GM18867 (cell line): Measurements from ENCODE around the gene WNT8B.

Source experiments
- ATAC-seq: cut with Tn5 transposase; IDR thresholded peaks from one replicate; pipeline ENCODE4 v1.9.1; 2021; ENCODE audit warnings: mild to moderate bottlenecking, moderate library complexity; ENCODE audit not compliant: unreplicated experiment

Gene WNT8B

DNA sequence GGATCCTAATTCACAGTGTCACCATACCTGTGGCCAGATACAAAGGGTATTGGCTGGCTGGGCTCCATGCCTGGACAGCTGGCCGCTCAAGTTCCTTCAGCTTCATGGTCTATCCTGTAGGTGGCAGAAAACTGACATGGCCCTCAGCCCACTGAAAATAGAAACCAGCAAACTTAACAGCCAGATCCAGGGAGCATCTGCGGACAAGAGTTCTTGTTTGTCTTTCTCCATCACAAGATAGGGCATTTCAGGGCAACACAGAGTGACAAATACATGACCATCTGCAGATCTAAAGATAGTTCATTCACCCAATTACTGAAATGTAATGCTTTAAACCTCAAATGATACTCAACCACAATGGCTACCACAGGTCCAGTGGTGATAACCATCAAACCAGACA is 54.0 kb downstream of the WNT8B start:
- ATAC-seq = no peak

DNA sequence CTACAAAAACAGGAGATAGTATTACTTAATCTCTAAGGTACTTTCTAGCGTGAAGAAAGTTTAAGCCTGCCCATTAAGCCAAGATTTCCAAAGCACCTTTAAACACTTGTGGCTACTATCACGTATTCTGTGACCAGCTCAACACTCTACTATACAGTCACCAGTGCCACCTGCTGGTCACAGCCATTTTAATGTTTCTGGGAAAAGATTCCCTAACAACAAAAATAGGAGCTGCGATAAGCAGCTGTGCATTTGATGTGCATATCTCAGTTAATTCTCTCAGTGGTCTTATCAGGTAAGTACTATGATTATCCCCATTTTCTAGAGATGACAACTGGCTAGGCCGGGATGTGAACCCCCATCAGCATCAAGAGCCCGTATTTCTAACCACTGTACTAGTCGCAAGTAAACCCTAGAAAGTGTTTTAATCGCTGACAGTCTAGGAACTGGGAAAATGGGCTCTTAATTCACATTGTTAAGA is 56.0 kb downstream of the WNT8B start:
- ATAC-seq = no peak

DNA sequence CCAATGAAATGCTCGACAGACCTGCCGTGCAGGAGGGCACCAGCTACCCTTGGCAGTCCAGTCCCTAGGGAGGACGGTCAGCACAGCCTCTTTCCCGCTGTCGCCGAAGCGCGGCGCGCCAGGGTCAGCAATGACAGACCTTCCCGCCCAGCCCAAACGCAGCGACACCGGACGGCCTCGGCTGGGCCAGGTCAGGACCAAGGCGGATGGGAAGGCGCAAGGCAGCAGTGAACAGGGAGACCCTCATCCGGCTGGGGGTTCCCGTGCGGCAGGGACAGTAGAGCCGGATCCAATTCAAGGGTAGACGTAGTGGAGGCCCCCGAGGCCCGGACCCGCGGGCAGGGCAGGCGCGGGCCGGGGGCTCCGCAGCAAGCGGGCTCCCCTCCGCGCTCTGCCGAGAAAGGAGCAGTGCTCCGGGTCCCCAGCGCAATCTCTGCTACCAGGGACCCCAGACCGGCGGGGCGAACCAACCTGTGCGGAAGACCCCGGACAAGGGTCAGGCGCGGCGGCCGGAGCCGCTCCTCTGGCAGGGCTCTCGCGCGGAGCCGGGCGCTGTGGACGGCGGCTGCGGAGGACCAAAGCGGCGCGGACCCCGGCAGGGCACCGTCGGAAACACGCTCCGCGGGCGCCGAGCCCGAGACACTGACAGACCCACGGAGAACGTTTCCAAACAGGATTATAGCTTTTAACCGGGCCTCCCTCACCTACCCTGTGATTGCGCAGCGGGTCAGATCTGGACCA is 56.7 kb downstream of the WNT8B start, which contains the start of gene SEC31B:
TSS of gene SEC31B (minus strand) at position 551 of the 741 bp plus-strand sequence. CDS start 2,909 bp downstream, outside the sequence.
- no peak for ATAC-seq

DNA sequence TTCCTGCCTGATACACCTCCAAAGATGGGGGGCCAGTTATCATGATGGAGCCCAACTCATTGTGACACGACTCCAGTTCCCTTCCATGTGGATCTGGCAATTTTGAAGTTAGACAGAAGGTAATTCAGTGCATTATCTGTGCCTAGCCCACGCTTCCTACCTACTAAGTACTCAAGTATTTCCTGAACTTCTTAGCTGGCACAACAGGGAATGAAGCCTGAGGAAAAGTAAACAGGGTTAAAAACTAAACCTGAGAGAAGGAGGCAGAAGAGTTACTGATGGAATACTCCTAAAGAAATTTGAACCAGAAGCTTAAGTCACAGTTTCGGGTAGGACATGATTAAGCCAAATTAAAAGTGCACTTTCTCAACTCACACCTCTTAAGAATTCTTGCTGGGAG is 58.0 kb downstream of the WNT8B start:
- ATAC-seq = no peak

DNA sequence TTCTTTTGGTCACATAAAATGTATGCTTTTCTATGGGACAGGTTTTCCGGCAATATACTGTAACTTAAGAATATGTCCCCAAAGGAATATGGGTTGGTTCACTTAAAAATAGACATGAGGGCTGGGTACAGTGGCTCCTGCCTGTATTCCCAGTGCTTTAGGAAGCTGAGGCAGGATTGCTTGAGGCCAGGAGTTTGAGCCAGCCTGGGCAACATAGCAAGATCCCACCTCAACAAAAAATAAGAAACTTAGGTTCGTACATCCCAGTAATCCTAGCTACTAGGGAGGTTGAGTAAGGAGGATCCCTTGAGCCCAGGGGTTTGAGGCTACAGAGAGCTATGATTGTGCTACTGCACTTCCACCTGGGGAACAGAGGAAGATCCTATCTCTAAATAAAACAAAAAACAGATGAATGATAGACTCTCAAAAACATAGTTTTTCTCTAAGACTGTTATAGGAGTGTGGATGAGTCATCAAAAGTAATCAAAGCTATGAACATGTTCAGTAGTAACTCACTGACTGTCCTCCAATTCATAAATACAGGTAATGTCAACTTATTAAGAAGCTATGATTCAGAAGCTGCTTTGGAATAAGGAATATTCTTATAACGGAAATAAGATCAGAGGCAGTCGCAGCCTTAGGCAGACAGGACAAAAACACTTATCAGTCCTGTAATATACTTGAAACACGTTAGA is 59.4 kb downstream of the WNT8B start:
- ATAC-seq = no peak

DNA sequence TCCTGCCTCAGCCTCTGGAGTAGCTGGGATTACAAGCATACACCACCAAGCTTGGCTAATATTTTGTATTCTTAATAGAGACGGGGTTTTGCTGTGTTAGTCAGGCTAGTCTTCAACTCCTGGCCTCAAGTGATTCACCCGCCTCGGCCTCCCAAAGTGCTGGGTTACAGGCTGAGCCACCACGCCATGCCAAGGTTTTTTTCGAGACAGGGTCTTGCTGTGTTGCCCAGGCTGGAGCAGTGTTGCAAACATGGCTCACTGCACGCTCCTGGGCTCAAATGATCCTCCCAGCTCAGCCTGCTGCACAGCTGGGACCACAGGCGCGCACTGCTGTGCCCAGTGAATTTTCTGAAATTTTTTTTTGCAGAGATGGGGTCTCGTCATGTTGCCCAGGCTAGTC is 60.1 kb downstream of the WNT8B start:
- no peak for ATAC-seq

DNA sequence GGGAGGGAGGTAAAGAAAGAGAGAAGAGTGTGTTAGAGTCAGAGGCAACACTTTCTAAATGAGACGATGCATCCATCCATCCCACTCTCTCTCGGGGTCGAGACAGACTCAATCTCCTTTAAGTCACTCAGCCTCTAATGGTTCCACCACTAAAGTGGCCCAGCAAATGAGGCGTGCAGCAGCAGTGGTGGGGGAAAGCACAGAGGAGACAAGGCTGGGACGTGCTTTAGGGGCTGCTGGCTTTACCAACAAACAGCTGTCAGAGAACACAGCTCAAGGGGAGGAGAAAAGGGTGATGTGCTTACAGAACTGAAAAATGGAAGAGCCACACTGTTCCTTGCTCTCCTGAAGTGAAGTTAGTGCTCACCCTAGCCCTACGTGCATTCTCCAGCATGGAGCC is 61.4 kb downstream of the WNT8B start:
- ATAC-seq = no peak

DNA sequence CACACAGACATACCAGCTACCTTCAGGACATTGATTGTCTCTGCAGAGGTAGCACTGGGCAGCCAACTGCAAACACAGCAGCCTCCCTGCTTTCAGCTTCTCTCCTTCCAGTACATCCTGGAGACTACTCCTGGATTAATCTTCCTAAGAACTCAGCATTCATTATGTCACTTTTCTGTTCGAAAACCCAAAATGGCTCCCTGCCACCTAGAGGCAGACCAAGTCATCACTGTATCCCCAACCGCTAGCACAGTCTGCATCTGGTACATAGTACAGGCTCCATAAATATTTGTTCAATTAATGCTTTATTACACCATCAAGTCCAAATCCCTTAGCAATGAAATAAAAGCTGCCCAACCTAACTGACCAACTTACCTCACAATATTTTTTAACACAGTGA is 61.8 kb downstream of the WNT8B start:
- ATAC-seq = no peak

DNA sequence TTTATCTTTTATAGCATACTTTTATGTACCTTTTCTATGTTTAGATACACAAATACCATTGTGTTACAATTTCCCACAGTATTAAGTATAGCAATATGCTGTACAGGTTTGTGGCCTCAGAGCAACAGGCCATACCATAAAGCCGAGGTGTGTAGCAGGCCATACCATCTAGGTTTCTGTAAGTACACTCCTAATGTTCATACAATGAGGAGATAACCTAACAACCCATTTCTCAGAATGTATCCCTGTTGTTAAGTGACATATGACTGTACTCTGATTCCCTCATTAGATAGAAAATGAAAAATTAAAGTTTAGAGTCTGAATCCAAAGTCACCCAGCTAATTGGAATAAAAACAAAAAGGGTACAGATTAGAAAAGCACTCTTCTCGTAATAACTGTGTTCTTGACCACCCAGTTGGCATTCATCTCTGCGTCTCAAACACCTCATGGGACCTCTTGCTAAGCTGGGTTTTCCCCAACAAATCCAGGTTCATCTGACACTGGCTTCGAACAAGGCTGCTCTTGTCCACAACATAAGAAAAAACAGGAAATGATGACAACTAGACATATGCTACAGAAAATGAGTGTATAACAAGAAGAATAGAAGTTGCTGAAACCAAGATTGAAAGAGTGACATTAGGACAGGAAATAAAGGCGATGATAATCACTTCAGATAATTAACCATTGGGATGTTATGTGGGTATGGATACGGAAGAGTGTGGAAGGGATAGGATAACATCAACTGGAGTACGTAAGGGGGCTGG is 65.5 kb downstream of the WNT8B start:
- no peak for ATAC-seq

DNA sequence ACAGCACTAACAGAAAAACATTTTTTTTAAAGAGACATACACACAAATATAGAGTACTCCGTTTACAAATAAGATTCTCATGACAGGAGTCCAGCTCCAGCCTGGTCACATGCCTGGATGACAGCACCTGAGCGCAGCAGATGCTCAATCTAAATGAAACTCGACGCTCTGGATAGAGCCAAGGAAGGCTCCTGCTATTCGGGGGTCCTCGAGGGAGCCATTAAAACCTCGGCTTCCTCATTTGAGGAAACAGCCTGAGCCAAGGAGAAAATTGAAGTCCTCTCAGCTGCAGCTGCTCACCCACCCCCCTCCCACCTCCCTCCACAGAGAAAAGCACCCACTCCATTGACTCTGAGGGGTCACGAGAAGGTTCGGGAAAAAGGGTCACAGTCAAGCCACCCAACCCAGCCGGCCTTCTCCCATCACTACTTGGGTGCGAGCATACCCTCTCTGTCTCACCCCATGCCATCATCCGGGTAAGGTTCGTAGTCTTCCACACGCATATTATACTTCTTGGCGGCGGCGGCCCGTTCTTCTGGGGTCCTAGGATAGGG is 66.2 kb downstream of the WNT8B start:
- ATAC-seq = peak; percentile 21

DNA sequence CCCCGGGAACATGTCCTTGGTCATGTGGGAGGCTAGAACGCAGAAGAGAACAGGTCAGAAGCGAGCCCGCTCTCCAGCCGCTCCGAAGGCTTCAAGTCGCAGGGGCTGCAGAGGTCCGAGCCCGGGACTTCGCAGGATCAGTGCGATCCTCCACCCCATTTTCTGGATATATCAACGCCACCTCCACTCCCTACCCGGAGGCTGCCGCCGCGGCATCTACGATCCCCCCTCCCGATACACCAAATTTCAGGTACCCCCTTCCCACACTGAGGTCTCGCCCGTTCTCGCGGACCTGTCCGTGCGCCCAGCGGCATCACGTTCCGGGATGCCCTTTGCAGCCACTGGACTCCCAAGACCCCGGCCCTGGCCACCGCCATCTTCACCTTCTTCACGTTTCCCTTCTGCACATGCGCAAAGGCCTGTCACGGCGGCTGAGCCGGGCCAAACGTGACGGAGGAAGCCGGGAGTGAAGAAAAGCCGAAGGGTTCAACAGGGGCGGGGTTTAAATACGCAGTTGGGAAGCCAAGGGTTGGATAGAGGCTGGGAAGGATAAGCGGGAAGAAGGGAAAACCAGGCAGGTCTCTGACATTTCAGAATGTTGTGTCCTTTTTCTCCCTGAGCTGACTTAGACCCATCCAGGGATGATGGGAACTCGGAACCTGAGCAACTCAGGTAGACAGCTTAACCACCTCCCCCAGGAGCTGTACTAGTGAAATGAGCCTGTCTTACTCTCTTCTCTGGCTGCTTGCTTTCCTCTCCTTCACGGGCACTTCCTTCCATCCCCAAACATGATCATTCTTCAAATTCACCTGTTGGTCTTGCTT is 66.9 kb downstream of the WNT8B start, which contains the start of gene NDUFB8:
TSS of gene NDUFB8 (minus strand) at position 397 of the 824 bp plus-strand sequence. CDS start at position 377, 20 bp downstream.
- ATAC-seq = peak; percentile 44

DNA sequence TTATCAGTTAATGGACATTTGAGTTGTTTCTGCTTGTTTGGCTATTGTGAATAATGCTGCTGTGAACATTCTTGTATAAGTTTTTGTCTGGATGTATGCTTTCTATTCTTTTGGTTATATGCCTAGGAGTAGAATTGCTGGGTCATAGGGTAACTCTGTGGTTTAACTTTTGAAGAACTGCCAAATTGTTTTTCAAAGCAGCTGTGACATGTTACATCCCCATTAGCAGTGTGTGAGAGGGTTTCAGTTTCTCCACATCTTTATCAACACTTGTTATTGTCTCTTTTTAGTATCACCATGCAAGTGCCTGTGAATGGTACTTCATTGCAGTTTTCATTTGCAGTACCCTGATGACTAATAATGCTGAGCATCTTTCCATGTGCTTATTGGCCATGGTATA is 69.0 kb downstream of the WNT8B start:
- ATAC-seq = peak; percentile 25
